ENCODE measurements around the gene JHY.

DNA sequence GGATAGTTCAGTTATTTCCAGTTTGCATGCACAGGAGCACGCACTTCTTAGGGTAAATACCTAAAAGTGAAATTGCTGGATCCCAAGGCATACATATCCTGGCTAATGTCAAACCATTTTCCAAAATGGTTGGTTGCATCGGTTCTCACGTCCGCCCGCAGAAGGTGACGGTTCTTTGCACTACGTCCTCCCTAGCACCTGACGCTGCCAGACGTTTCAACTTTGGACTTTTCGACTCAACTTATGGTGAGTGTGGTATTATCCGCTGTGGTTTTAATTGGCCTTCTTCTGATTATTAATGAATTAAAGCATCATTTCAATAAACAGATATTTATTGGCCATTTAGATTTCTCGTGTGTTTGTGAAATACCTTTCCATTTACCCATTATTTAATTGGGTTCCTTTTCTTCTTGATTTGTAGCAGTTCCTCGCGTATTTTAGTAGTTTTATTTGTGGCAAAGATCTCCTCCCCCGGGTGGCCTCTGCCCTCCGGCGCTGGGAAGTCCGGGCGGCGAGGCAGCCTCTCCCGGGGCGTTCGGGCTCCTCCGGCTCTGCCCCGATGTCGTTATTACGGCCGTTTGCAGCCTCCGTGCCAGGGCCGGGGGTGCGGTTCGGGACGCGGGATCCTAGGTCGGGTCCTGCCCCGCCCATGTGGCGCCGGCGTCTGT is at the start of gene JHY:
- peak; percentile 53 for TF ChIP-seq EZH2 (IDR thresholded peaks at IDR 0.05; ENCODE audit: low read length, missing control alignments)
- TF ChIP-seq, protein P1, sequence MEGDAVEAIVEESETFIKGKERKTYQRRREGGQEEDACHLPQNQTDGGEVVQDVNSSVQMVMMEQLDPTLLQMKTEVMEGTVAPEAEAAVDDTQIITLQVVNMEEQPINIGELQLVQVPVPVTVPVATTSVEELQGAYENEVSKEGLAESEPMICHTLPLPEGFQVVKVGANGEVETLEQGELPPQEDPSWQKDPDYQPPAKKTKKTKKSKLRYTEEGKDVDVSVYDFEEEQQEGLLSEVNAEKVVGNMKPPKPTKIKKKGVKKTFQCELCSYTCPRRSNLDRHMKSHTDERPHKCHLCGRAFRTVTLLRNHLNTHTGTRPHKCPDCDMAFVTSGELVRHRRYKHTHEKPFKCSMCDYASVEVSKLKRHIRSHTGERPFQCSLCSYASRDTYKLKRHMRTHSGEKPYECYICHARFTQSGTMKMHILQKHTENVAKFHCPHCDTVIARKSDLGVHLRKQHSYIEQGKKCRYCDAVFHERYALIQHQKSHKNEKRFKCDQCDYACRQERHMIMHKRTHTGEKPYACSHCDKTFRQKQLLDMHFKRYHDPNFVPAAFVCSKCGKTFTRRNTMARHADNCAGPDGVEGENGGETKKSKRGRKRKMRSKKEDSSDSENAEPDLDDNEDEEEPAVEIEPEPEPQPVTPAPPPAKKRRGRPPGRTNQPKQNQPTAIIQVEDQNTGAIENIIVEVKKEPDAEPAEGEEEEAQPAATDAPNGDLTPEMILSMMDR (conservative IDR thresholded peaks at IDR 0.05 in 1 of 2, IDR thresholded peaks at IDR 0.05 in 1 of 2; ENCODE audit: low read depth in 1 of 2, low read length in 2 of 2): no peak

Measured in fibroblast of lung (primary cell).